Fibroblast of gingiva (primary cell): ENCODE data around the gene BTRC.

Source experiments
- DNase-seq: peaks from one replicate; pipeline ENCODE4 v3.0.0-alpha.2; 2011; ENCODE audit warnings: low read depth

The BTRC gene

GRCh38 chr10:101536800-101537199, 182.8 kb downstream of the BTRC start:
- no peak for DNase-seq

GRCh38 chr10:101538446-101538845, 184.5 kb downstream of the BTRC start:
- no peak for DNase-seq

GRCh38 chr10:101545898-101546297, 191.9 kb downstream of the BTRC start:
- no peak for DNase-seq

GRCh38 chr10:101550965-101551364, 197.0 kb downstream of the BTRC start:
- no peak for DNase-seq

GRCh38 chr10:101552442-101552841, 198.5 kb downstream of the BTRC start:
- DNase-seq: no peak

GRCh38 chr10:101557541-101557940, 203.6 kb downstream of the BTRC start:
- no peak for DNase-seq

GRCh38 chr10:101558204-101558603, 204.2 kb downstream of the BTRC start:
- DNase-seq: no peak

GRCh38 chr10:101558671-101559595, 205.0 kb downstream of the BTRC start:
- no peak for DNase-seq

GRCh38 chr10:101559596-101560297, 205.8 kb downstream of the BTRC start:
- no peak for DNase-seq

- DNase-seq: no peak
Measured at GRCh38 chr10:101560298-101561067, 206.5 kb downstream of the BTRC start.

- DNase-seq: no peak
Measured at GRCh38 chr10:101561068-101561915, 207.3 kb downstream of the BTRC start.

- no peak for DNase-seq
Measured at GRCh38 chr10:101562231-101562630, 208.3 kb downstream of the BTRC start.

- no peak for DNase-seq
Measured at GRCh38 chr10:101563007-101563406, 209.0 kb downstream of the BTRC start.

GRCh38 chr10:101563497-101564040, 209.6 kb downstream of the BTRC start:
- DNase-seq: no peak

- no peak for DNase-seq
Measured at GRCh38 chr10:101564490-101564991, 210.6 kb downstream of the BTRC start.

- DNase-seq: no peak
Measured at GRCh38 chr10:101565370-101565900, 211.5 kb downstream of the BTRC start.

- no peak for DNase-seq
Measured at GRCh38 chr10:101565936-101566332, 212.0 kb downstream of the BTRC start.

- no peak for DNase-seq
Measured at GRCh38 chr10:101566333-101567164, 212.6 kb downstream of the BTRC start.

- DNase-seq: no peak
Measured at GRCh38 chr10:101567165-101568006, 213.4 kb downstream of the BTRC start.
